Measurements from ENCODE around the gene FGGY.

The FGGY gene

DNA sequence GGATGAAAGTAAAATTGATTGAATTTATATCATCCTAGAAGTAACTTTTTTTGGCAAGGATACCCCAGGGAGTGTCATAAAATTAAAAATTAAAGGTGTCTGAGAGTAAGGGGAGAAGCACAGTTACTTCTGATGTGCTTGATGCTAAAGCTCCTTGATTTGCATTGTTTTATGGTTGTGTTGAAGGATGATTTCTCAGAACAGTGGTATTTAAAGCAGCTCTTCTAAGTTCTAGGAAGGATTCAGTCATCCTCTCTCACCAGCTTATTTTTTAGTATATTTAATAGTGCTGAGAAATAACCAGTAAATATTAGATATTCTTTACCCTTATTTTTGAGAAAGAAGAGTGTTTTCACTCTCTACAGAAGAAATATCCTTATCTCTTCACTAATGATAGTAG is 93.0 kb downstream of the FGGY start:
- Histone ChIP-seq H3K79me2 (ENCODE audit: insufficient read depth, low read length) (no peaks in the 10 kb centered on the region), H3K36me3 (ENCODE audit: low read length) (no peaks in the 10 kb centered on the region), H3F3A (ENCODE audit: insufficient read depth) (no peaks in the 10 kb centered on the region), H3K27ac (ENCODE audit: low read depth, low read length) (no peak overlapping the region), H3K4me3 (ENCODE audit: insufficient read depth, low read length, poor library complexity, severe bottlenecking) (no peak overlapping the region), H3K27me3 (ENCODE audit: low read length) (no peaks in the 10 kb centered on the region), H3K9me3 (ENCODE audit: insufficient read depth, low read length) (no peaks in the 10 kb centered on the region), H4K20me1 (ENCODE audit: low read depth, low read length) (no peaks in the 10 kb centered on the region), H2AFZ (ENCODE audit: low read depth, low read length, severe bottlenecking) (no peak overlapping the region), H3K9ac (ENCODE audit: low read length) (no peak overlapping the region), H3K9me2 (replicated peaks; ENCODE audit: insufficient read depth, low read length) (no peaks in the 10 kb centered on the region), H3K4me2 (ENCODE audit: low read depth, low read length, poor library complexity, severe bottlenecking) (no peak overlapping the region)
- TF ChIP-seq EZH2phosphoT487 (conservative IDR thresholded peaks at IDR 0.05; ENCODE audit: low read length) = no peak
- TF ChIP-seq CTCF (IDR thresholded peaks at IDR 0.05; ENCODE audit: insufficient read depth, low read length, poor library complexity, severe bottlenecking) = no peak

DNA sequence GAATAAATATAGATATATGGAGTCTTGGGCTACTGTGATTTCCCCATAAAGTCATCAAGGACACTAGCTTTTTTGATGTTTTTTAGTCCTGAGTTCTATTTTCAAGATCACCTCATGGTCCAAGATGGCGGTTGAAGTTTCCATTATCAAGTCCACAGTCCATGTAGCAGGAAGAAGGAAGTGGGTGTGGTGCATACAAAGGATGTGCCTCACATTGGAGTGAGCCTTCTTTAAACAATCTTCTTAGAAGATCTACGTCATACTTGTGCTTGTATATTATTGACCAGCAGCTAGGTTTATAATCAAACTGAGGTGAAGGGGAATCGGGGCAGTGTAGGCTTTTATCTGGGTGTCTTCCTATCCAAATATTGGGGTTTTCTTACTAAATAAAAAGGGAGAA is 93.4 kb downstream of the FGGY start:
- Histone ChIP-seq H3K9ac (ENCODE audit: low read length) (no peak overlapping the region), H3K4me2 (ENCODE audit: low read depth, low read length, poor library complexity, severe bottlenecking) (no peak overlapping the region), H3K27me3 (ENCODE audit: low read length) (no peaks in the 10 kb centered on the region), H3K79me2 (ENCODE audit: insufficient read depth, low read length) (no peaks in the 10 kb centered on the region), H3F3A (ENCODE audit: insufficient read depth) (no peaks in the 10 kb centered on the region), H2AFZ (ENCODE audit: low read depth, low read length, severe bottlenecking) (no peak overlapping the region), H3K9me3 (ENCODE audit: insufficient read depth, low read length) (no peaks in the 10 kb centered on the region), H3K27ac (ENCODE audit: low read depth, low read length) (no peak overlapping the region), H3K9me2 (replicated peaks; ENCODE audit: insufficient read depth, low read length) (no peaks in the 10 kb centered on the region), H3K4me3 (ENCODE audit: insufficient read depth, low read length, poor library complexity, severe bottlenecking) (no peak overlapping the region), H4K20me1 (ENCODE audit: low read depth, low read length) (no peaks in the 10 kb centered on the region), H3K36me3 (ENCODE audit: low read length) (no peaks in the 10 kb centered on the region)
- TF ChIP-seq CTCF (IDR thresholded peaks at IDR 0.05; ENCODE audit: insufficient read depth, low read length, poor library complexity, severe bottlenecking) = no peak
- TF ChIP-seq EZH2phosphoT487 (conservative IDR thresholded peaks at IDR 0.05; ENCODE audit: low read length) = no peak

GRCh38 chr1:59391212-59392179 is 94.6 kb downstream of the FGGY start:
- Histone ChIP-seq H3K27me3 (ENCODE audit: low read length) (no peaks in the 10 kb centered on the region), H3F3A (ENCODE audit: insufficient read depth) (no peaks in the 10 kb centered on the region), H3K27ac (ENCODE audit: low read depth, low read length) (no peak overlapping the region), H3K79me2 (ENCODE audit: insufficient read depth, low read length) (no peaks in the 10 kb centered on the region), H4K20me1 (ENCODE audit: low read depth, low read length) (no peaks in the 10 kb centered on the region), H2AFZ (ENCODE audit: low read depth, low read length, severe bottlenecking) (no peak overlapping the region), H3K4me2 (ENCODE audit: low read depth, low read length, poor library complexity, severe bottlenecking) (no peak overlapping the region), H3K9ac (ENCODE audit: low read length) (no peak overlapping the region), H3K36me3 (ENCODE audit: low read length) (no peaks in the 10 kb centered on the region), H3K4me3 (ENCODE audit: insufficient read depth, low read length, poor library complexity, severe bottlenecking) (no peak overlapping the region), H3K9me2 (replicated peaks; ENCODE audit: insufficient read depth, low read length) (no peaks in the 10 kb centered on the region), H3K9me3 (ENCODE audit: insufficient read depth, low read length) (no peaks in the 10 kb centered on the region)
- no peak for TF ChIP-seq EZH2phosphoT487 (conservative IDR thresholded peaks at IDR 0.05; ENCODE audit: low read length)
- TF ChIP-seq CTCF (IDR thresholded peaks at IDR 0.05; ENCODE audit: insufficient read depth, low read length, poor library complexity, severe bottlenecking) = no peak
